DOHH2 (cell line): ENCODE measurements around the gene TBC1D22A.

ENCODE experiments used
- CTCF ChIP-seq: fragments of 200-600 bp; sonication (generic); IDR thresholded peaks from one replicate; pipeline ENCODE4 v1.5.1; 2014; ENCODE audit warnings: antibody characterized with exemption, mild to moderate bottlenecking, low read depth, low read length; ENCODE audit not compliant: poor library complexity, severe bottlenecking
- EZH2phosphoT487 ChIP-seq: fragments of 200-600 bp; sonication (generic); IDR thresholded peaks from 2 replicates; pipeline ENCODE4 v1.6.1; 2017; ENCODE audit warnings: borderline replicate concordance, mild to moderate bottlenecking, antibody characterized with exemption, low read length, moderate library complexity, mixed read lengths

GRCh38 chr22:47053013-47053725, 290.7 kb downstream of the TBC1D22A start:
- TF ChIP-seq CTCF, result no peak
- TF ChIP-seq EZH2phosphoT487, result no peak
